Measurements from ENCODE around the gene DIDO1.

Gene DIDO1

GRCh38 chr20:62901891-62902290, 24.4 kb downstream of the DIDO1 start:
- no peak overlapping the region for H3K27ac ChIP-seq (ENCODE audit: low read length)
- peaks cover 2% of the 10 kb centered on the region; the same call in 1 of the 2 replicates for H4K20me1 ChIP-seq (ENCODE audit: insufficient read depth, low read length)

GRCh38 chr20:62900692-62901584, 25.4 kb downstream of the DIDO1 start:
- Histone ChIP-seq H3K4me1 (ENCODE audit: low read length) (peaks cover 33% of the 10 kb centered on the region), H3K27me3 (ENCODE audit: low read depth, low read length) (no peaks in the 10 kb centered on the region), H3K79me2 (ENCODE audit: low read length) (peaks cover 14% of the 10 kb centered on the region), H4K20me1 (ENCODE audit: insufficient read depth, low read length) (no peaks in the 10 kb centered on the region), H3K36me3 (replicated peaks; ENCODE audit: low read depth, low read length) (peaks cover 47% of the 10 kb centered on the region), H2AFZ (ENCODE audit: low read depth, low read length) (no peak overlapping the region), H3K4me3 (ENCODE audit: low read length) (no peak overlapping the region), H3K4me2 (ENCODE audit: low read length) (peak overlapping the region; percentile 84), H3K9ac (ENCODE audit: low read length) (no peak overlapping the region), H3K9me3 (ENCODE audit: insufficient read depth, low read length) (no peaks in the 10 kb centered on the region), H3K27ac (ENCODE audit: low read length) (peak overlapping the region; percentile 78)
- TF ChIP-seq EZH2phosphoT487 (IDR thresholded peaks at IDR 0.05; ENCODE audit: low read depth) (no peak), CTCF (IDR thresholded peaks at IDR 0.05; ENCODE audit: low read depth, low read length) (no peak)

More at GRCh38 chr20:62901891-62902290, 24.4 kb downstream of the DIDO1 start:
- Histone ChIP-seq H3K79me2 (ENCODE audit: low read length) (peaks cover 17% of the 10 kb centered on the region), H2AFZ (ENCODE audit: low read depth, low read length) (no peak overlapping the region), H3K9me3 (ENCODE audit: insufficient read depth, low read length) (no peaks in the 10 kb centered on the region), H3K4me3 (ENCODE audit: low read length) (no peak overlapping the region), H3K9ac (ENCODE audit: low read length) (no peak overlapping the region), H3K4me1 (ENCODE audit: low read length) (peaks cover 33% of the 10 kb centered on the region), H3K36me3 (replicated peaks; ENCODE audit: low read depth, low read length) (peaks cover 49% of the 10 kb centered on the region), H3K4me2 (ENCODE audit: low read length) (no peak overlapping the region), H3K27me3 (ENCODE audit: low read depth, low read length) (no peaks in the 10 kb centered on the region)
- no peak for TF ChIP-seq CTCF (IDR thresholded peaks at IDR 0.05; ENCODE audit: low read depth, low read length)
- no peak for TF ChIP-seq EZH2phosphoT487 (IDR thresholded peaks at IDR 0.05; ENCODE audit: low read depth)

GRCh38 chr20:62900052-62900691, 26.1 kb downstream of the DIDO1 start:
- H3K4me2 ChIP-seq (ENCODE audit: low read length), result peak overlapping the region; percentile 84
- H3K27me3 ChIP-seq (ENCODE audit: low read depth, low read length), result no peaks in the 10 kb centered on the region
- peak overlapping the region; percentile 78 for H3K27ac ChIP-seq (ENCODE audit: low read length)
- TF ChIP-seq EZH2phosphoT487 (IDR thresholded peaks at IDR 0.05; ENCODE audit: low read depth) (no peak), CTCF (IDR thresholded peaks at IDR 0.05; ENCODE audit: low read depth, low read length) (peak; percentile 61)
- no peaks in the 10 kb centered on the region for H4K20me1 ChIP-seq (ENCODE audit: insufficient read depth, low read length)
- H3K36me3 ChIP-seq (replicated peaks; ENCODE audit: low read depth, low read length), result peaks cover 47% of the 10 kb centered on the region
- H3K9me3 ChIP-seq (ENCODE audit: insufficient read depth, low read length), result no peaks in the 10 kb centered on the region
- peaks cover 14% of the 10 kb centered on the region for H3K79me2 ChIP-seq (ENCODE audit: low read length)
- H3K4me3 ChIP-seq (ENCODE audit: low read length), result peak overlapping the region; percentile 64
- H3K9ac ChIP-seq (ENCODE audit: low read length), result peak overlapping the region; percentile 40
- no peak overlapping the region for H2AFZ ChIP-seq (ENCODE audit: low read depth, low read length)
- H3K4me1 ChIP-seq (ENCODE audit: low read length), result peaks cover 33% of the 10 kb centered on the region

- Histone ChIP-seq H3K79me2 (ENCODE audit: low read length) (peaks cover 14% of the 10 kb centered on the region), H3K36me3 (replicated peaks; ENCODE audit: low read depth, low read length) (peaks cover 47% of the 10 kb centered on the region), H3K4me1 (ENCODE audit: low read length) (peaks cover 33% of the 10 kb centered on the region), H3K27me3 (ENCODE audit: low read depth, low read length) (no peaks in the 10 kb centered on the region), H3K27ac (ENCODE audit: low read length) (peak overlapping the region; percentile 78), H3K9ac (ENCODE audit: low read length) (peak overlapping the region; percentile 40), H3K4me3 (ENCODE audit: low read length) (peak overlapping the region; percentile 64), H4K20me1 (ENCODE audit: insufficient read depth, low read length) (no peaks in the 10 kb centered on the region), H3K9me3 (ENCODE audit: insufficient read depth, low read length) (no peaks in the 10 kb centered on the region), H2AFZ (ENCODE audit: low read depth, low read length) (no peak overlapping the region), H3K4me2 (ENCODE audit: low read length) (peak overlapping the region; percentile 84)
- no peak for TF ChIP-seq CTCF (IDR thresholded peaks at IDR 0.05; ENCODE audit: low read depth, low read length)
- TF ChIP-seq EZH2phosphoT487 (IDR thresholded peaks at IDR 0.05; ENCODE audit: low read depth), result no peak
Observed at GRCh38 chr20:62899633-62900051, 26.7 kb downstream of the DIDO1 start.
